ENCODE data around the gene OIP5. TPM values are rescaled to one million over a fixed set of nuclear protein-coding genes. Genes with fewer than 3 reads are reported as not detected.

Gene OIP5
- total and polyA plus RNA-seq, 2 of the 13 experiments (the other 11 are each of a cell fraction or from before 2014, with no cell fraction given): 10.7 to 38.0 TPM

DNA sequence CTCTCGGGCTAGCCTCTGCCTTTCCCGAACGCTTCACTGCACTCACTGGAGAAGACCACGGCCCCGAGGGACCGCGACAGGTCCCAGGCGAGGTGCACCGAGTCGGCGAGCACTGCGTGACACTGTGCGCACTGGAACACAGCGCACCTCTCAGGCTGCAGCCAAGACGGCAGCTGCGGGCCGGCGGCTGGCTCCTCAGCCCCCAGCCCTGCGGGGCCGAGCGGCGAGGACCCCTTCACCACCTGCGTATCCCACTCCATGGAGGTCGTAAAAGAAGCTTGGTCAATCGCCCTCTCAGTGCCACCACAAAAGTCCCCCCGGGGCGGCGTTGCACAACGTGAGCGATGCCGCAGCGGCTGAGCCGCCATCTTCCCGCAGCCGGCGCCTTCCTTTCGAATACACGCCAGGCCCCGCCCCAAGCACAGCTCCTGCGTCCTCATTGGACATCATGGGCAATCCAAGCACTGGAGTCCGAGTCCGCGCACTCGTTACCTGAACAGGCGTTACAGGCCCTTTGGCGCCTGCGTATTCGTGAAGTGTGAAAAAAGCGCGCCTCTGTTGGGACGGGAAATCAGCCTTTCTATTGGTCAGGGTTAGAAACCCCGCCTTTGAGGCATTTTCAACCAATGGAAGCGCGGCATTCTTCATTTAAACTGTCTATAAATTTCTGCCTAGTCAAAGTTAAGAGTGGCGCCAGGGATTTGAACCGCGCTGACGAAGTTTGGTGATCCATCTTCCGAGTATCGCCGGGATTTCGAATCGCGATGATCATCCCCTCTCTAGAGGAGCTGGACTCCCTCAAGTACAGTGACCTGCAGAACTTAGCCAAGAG is at the start of gene OIP5, which contains the start of gene NUSAP1 (continued):
- TF ChIP-seq, protein P1, sequence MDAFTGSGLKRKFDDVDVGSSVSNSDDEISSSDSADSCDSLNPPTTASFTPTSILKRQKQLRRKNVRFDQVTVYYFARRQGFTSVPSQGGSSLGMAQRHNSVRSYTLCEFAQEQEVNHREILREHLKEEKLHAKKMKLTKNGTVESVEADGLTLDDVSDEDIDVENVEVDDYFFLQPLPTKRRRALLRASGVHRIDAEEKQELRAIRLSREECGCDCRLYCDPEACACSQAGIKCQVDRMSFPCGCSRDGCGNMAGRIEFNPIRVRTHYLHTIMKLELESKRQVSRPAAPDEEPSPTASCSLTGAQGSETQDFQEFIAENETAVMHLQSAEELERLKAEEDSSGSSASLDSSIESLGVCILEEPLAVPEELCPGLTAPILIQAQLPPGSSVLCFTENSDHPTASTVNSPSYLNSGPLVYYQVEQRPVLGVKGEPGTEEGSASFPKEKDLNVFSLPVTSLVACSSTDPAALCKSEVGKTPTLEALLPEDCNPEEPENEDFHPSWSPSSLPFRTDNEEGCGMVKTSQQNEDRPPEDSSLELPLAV (CRISPR knock-in tag; conservative IDR thresholded peaks at IDR 0.05; ENCODE audit: low read depth): no peak
- TF ChIP-seq RORA (CRISPR knock-in tag; IDR thresholded peaks at IDR 0.05) (no peak), RNF2 (conservative IDR thresholded peaks at IDR 0.05; ENCODE audit: low read depth) (no peak), GTF2F1 (IDR thresholded peaks at IDR 0.05; ENCODE audit: low read length) (no peak), ZNF678 (CRISPR knock-in tag; IDR thresholded peaks at IDR 0.05) (0 out of 2 replicates have a peak, but pooled peaks have one; percentile 28), FOXC1 (CRISPR knock-in tag; IDR thresholded peaks at IDR 0.05; ENCODE audit: borderline replicate concordance) (peak; percentile 77; the same call in 1 of the 2 replicates), NR2F6 (IDR thresholded peaks at IDR 0.05) (no peak), NR2F6 (CRISPR knock-in tag; IDR thresholded peaks at IDR 0.05) (no peak), ZC3H4 (CRISPR knock-in tag; IDR thresholded peaks at IDR 0.05; ENCODE audit: borderline replicate concordance) (0 out of 2 replicates have a peak, but pooled peaks have one; percentile 36), NR1H2 (CRISPR knock-in tag; IDR thresholded peaks at IDR 0.05; ENCODE audit: borderline replicate concordance, low read depth) (no peak), MYNN (CRISPR knock-in tag; IDR thresholded peaks at IDR 0.05; ENCODE audit: low read depth) (no peak), JUN (CRISPR knock-in tag; IDR thresholded peaks at IDR 0.05) (no peak), HDAC2 (CRISPR knock-in tag; IDR thresholded peaks at IDR 0.05) (peak; percentile 55), SNAI1 (CRISPR knock-in tag; IDR thresholded peaks at IDR 0.05; ENCODE audit: borderline replicate concordance) (0 out of 2 replicates have a peak, but pooled peaks have one; percentile 10), ZNF331 (CRISPR knock-in tag; IDR thresholded peaks at IDR 0.05) (no peak), BRCA1 (CRISPR knock-in tag; IDR thresholded peaks at IDR 0.05) (peak; percentile 56; the same call in 1 of the 2 replicates), ZNF496 (CRISPR knock-in tag; IDR thresholded peaks at IDR 0.05; ENCODE audit: insufficient replicate concordance) (no peak), MAF1 (CRISPR knock-in tag; IDR thresholded peaks at IDR 0.05; ENCODE audit: borderline replicate concordance) (no peak), ARID2 (CRISPR knock-in tag; IDR thresholded peaks at IDR 0.05; ENCODE audit: borderline replicate concordance) (peak; percentile 62; the same call in 1 of the 2 replicates)
- TF ChIP-seq, protein P2, sequence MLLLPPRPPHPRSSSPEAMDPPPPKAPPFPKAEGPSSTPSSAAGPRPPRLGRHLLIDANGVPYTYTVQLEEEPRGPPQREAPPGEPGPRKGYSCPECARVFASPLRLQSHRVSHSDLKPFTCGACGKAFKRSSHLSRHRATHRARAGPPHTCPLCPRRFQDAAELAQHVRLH (CRISPR knock-in tag; IDR thresholded peaks at IDR 0.05; ENCODE audit: borderline replicate concordance, low read depth): peak; percentile 27; the same call in 1 of the 2 replicates
- TF ChIP-seq, protein P3, sequence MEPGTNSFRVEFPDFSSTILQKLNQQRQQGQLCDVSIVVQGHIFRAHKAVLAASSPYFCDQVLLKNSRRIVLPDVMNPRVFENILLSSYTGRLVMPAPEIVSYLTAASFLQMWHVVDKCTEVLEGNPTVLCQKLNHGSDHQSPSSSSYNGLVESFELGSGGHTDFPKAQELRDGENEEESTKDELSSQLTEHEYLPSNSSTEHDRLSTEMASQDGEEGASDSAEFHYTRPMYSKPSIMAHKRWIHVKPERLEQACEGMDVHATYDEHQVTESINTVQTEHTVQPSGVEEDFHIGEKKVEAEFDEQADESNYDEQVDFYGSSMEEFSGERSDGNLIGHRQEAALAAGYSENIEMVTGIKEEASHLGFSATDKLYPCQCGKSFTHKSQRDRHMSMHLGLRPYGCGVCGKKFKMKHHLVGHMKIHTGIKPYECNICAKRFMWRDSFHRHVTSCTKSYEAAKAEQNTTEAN (CRISPR knock-in tag; conservative IDR thresholded peaks at IDR 0.05): no peak
- TF ChIP-seq, protein P4, sequence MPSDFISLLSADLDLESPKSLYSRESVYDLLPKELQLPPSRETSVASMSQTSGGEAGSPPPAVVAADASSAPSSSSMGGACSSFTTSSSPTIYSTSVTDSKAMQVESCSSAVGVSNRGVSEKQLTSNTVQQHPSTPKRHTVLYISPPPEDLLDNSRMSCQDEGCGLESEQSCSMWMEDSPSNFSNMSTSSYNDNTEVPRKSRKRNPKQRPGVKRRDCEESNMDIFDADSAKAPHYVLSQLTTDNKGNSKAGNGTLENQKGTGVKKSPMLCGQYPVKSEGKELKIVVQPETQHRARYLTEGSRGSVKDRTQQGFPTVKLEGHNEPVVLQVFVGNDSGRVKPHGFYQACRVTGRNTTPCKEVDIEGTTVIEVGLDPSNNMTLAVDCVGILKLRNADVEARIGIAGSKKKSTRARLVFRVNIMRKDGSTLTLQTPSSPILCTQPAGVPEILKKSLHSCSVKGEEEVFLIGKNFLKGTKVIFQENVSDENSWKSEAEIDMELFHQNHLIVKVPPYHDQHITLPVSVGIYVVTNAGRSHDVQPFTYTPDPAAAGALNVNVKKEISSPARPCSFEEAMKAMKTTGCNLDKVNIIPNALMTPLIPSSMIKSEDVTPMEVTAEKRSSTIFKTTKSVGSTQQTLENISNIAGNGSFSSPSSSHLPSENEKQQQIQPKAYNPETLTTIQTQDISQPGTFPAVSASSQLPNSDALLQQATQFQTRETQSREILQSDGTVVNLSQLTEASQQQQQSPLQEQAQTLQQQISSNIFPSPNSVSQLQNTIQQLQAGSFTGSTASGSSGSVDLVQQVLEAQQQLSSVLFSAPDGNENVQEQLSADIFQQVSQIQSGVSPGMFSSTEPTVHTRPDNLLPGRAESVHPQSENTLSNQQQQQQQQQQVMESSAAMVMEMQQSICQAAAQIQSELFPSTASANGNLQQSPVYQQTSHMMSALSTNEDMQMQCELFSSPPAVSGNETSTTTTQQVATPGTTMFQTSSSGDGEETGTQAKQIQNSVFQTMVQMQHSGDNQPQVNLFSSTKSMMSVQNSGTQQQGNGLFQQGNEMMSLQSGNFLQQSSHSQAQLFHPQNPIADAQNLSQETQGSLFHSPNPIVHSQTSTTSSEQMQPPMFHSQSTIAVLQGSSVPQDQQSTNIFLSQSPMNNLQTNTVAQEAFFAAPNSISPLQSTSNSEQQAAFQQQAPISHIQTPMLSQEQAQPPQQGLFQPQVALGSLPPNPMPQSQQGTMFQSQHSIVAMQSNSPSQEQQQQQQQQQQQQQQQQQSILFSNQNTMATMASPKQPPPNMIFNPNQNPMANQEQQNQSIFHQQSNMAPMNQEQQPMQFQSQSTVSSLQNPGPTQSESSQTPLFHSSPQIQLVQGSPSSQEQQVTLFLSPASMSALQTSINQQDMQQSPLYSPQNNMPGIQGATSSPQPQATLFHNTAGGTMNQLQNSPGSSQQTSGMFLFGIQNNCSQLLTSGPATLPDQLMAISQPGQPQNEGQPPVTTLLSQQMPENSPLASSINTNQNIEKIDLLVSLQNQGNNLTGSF (CRISPR knock-in tag; IDR thresholded peaks at IDR 0.05): no peak
